GM21786 (cell line): Measurements from ENCODE around the gene BASP1.
A peak's percentile ranks its signal among the peaks of the same experiment; 100 is the strongest.
"Not testable (repeated sequence)": the region's sequence is repeated elsewhere in the genome, so short reads cannot be mapped to it uniquely, and the experiment has no call there.

Source experiments
- ATAC-seq: cut with Tn5 transposase; IDR thresholded peaks from one replicate; pipeline ENCODE4 v1.9.1; 2021; ENCODE audit not compliant: unreplicated experiment

BASP1 gene

GRCh38 chr5:17190799-17191391 is 26.5 kb upstream of the BASP1 start:
- ATAC-seq, result no peak

GRCh38 chr5:17191574-17191973 is 25.9 kb upstream of the BASP1 start:
- not testable (repeated sequence) for ATAC-seq

- ATAC-seq, result no peak
Measured at GRCh38 chr5:17192191-17192590, 25.2 kb upstream of the BASP1 start.

- no peak for ATAC-seq
Measured at GRCh38 chr5:17196024-17196423, 21.4 kb upstream of the BASP1 start.

- ATAC-seq, result no peak
Measured at GRCh38 chr5:17196697-17197096, 20.7 kb upstream of the BASP1 start.

GRCh38 chr5:17203329-17204132 is 13.9 kb upstream of the BASP1 start:
- peak; percentile 66 for ATAC-seq

GRCh38 chr5:17204133-17204489 is 13.3 kb upstream of the BASP1 start:
- ATAC-seq, result no peak

- ATAC-seq, result no peak
Measured at GRCh38 chr5:17206021-17206420, 11.4 kb upstream of the BASP1 start.

GRCh38 chr5:17212191-17212590 is 5.2 kb upstream of the BASP1 start:
- ATAC-seq, result no peak

- no peak for ATAC-seq
Measured at GRCh38 chr5:17212996-17213395, 4.4 kb upstream of the BASP1 start.

- no peak for ATAC-seq
Measured at GRCh38 chr5:17213938-17214337, 3.5 kb upstream of the BASP1 start.

GRCh38 chr5:17214893-17215292 is 2.5 kb upstream of the BASP1 start:
- no peak for ATAC-seq

GRCh38 chr5:17215361-17215760 is 2.1 kb upstream of the BASP1 start:
- ATAC-seq, result no peak

- peak; percentile 43 for ATAC-seq
Measured at GRCh38 chr5:17216176-17216973, 1.1 kb upstream of the BASP1 start.

- ATAC-seq, result no peak
Measured at GRCh38 chr5:17216974-17217492, 398 bp upstream of the BASP1 start.

GRCh38 chr5:17218353-17219005 is 1.0 kb downstream of the BASP1 start:
- peak; percentile 29 for ATAC-seq

- ATAC-seq, result no peak
Measured at GRCh38 chr5:17219006-17219422, 1.6 kb downstream of the BASP1 start.

- ATAC-seq, result no peak
Measured at GRCh38 chr5:17219469-17219868, 2.0 kb downstream of the BASP1 start.

GRCh38 chr5:17219992-17220391 is 2.6 kb downstream of the BASP1 start:
- no peak for ATAC-seq

GRCh38 chr5:17220469-17220868 is 3.0 kb downstream of the BASP1 start:
- no peak for ATAC-seq
